ENCODE data around the gene TLX3. TPM values are rescaled to one million over a fixed set of nuclear protein-coding genes. Genes with fewer than 3 reads are reported as not detected.

The TLX3 gene
- total RNA-seq, 1 donor from 2014 or later: not detected

GRCh38 chr5:171322527-171322926 lies 13.5 kb downstream of the TLX3 start:
- Histone ChIP-seq H3K4me1 (no peaks in the 10 kb centered on the region), H3K9me3 (no peaks in the 10 kb centered on the region), H3K4me3 (no peak overlapping the region), H3K36me3 (no peaks in the 10 kb centered on the region), H3K27me3 (peaks cover 87% of the 10 kb centered on the region), H3K27ac (no peak overlapping the region)
- intact Hi-C loops (cut with DNase I): no loop called here
- ATAC-seq (no peak), DNase-seq (no peak)
- no peak for TF ChIP-seq CTCF (IDR thresholded peaks at IDR 0.05)

DNA sequence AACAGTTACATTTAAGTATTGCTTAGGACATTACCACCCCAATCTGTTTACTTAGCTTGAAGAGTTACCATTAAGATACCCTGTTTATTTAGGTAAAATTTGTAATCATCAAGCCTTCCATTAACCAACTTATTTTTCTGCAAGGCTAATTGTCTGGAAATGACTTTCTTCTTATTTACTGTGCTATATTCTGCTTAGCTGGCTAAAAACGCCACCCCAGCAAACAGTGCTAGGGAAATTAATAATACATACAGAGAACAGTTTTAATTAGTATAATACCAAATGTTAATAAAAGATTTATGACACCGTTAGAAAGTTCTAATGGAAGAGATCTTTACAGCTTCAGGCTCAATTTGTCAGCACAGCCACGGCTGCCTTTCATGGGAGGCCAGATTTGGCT lies 14.0 kb downstream of the TLX3 start:
- Histone ChIP-seq H3K4me1 (no peaks in the 10 kb centered on the region), H3K27me3 (peaks cover 82% of the 10 kb centered on the region), H3K4me3 (no peak overlapping the region), H3K27ac (no peak overlapping the region), H3K36me3 (no peaks in the 10 kb centered on the region), H3K9me3 (no peaks in the 10 kb centered on the region)
- intact Hi-C loops (cut with DNase I): no loop called here
- ATAC-seq (no peak), DNase-seq (no peak)
- TF ChIP-seq CTCF (IDR thresholded peaks at IDR 0.05): no peak

DNA sequence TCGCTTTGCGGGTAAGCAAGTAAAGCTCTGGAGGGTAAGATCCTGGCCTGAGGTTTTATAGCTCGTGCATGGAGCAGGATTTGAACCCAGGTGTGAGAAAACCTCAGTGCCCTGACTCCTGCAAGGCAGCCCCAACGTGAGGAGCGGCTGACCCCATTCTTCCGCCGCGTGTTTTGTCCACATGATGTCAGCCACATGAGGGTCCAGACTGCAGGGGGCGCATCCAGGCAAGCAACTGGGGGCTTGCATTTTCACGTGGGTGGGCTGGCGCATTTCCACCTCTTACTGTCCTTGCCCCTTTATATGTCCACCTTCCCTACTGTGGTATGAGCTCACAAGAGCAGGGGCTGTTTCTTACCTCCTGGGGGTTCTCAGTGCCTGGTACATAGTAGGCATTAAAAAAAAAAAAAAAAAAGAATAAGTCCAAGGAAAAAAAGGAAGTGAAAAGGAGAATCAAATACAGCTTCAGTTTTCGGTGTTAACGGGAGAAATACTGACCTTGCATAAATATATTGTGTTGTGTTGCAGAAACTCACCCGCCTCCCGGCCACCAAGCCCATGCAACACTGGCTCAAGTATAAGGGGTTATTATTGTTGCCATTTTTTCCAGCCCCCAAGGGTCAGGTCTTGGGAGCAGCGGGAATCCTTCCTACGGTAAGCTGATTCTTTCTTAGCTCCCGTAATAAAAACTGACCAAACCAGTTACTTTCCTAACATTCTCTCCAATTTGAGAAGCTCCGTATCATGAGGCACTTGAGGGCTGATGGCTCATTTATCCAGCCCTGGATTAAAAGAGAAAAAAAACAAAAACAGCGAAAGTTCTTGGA lies 15.0 kb downstream of the TLX3 start:
- intact Hi-C loops (cut with DNase I): no loop called here
- DNase-seq: peak; percentile 43
- Histone ChIP-seq H3K4me3 (no peak overlapping the region), H3K36me3 (no peaks in the 10 kb centered on the region), H3K27me3 (peaks cover 72% of the 10 kb centered on the region), H3K9me3 (no peaks in the 10 kb centered on the region), H3K27ac (no peak overlapping the region), H3K4me1 (no peaks in the 10 kb centered on the region)
- no peak for ATAC-seq
- no peak for TF ChIP-seq CTCF (IDR thresholded peaks at IDR 0.05)

GRCh38 chr5:171330021-171330420 lies 21.0 kb downstream of the TLX3 start:
- no peaks in the 10 kb centered on the region for H3K4me1 ChIP-seq
- H3K4me3 ChIP-seq: no peak overlapping the region
- DNase-seq (no peak), ATAC-seq (no peak)
- H3K27me3 ChIP-seq: peaks cover 43% of the 10 kb centered on the region
- H3K9me3 ChIP-seq: no peaks in the 10 kb centered on the region
- H3K36me3 ChIP-seq: no peaks in the 10 kb centered on the region
- no peak for TF ChIP-seq CTCF (IDR thresholded peaks at IDR 0.05)
- intact Hi-C loops (cut with DNase I): no loop called here
- H3K27ac ChIP-seq: no peak overlapping the region

- no peak for ATAC-seq
- H3K4me1 ChIP-seq: peaks cover 8% of the 10 kb centered on the region
- peaks cover 42% of the 10 kb centered on the region for H3K27me3 ChIP-seq
- no peak overlapping the region for H3K27ac ChIP-seq
- intact Hi-C loops (cut with DNase I): no loop called here
- H3K4me3 ChIP-seq: no peak overlapping the region
- DNase-seq: no peak
- H3K9me3 ChIP-seq: no peaks in the 10 kb centered on the region
- TF ChIP-seq CTCF (IDR thresholded peaks at IDR 0.05): no peak
- H3K36me3 ChIP-seq: no peaks in the 10 kb centered on the region
Observed at GRCh38 chr5:171335616-171336015, 26.6 kb downstream of the TLX3 start.
